PFSK-1 (cell line): Measurements from ENCODE around the gene VWF.
A peak's percentile ranks its signal among the peaks of the same experiment; 100 is the strongest.

ENCODE experiments used
- FOXP2 ChIP-seq: optimal IDR thresholded peaks from 2 replicates; pipeline ENCODE3; 2011; ENCODE audit warnings: borderline replicate concordance, control low read depth, inconsistent platforms; ENCODE audit not compliant: insufficient read depth; ENCODE audit errors: extremely low read length, extremely low read depth
- POLR2AphosphoS5 ChIP-seq: IDR thresholded peaks from 2 replicates; pipeline ENCODE4 v1.6.1; 2012; ENCODE audit warnings: low read depth, mild to moderate bottlenecking, control low read depth, low read length, moderate library complexity
- REST ChIP-seq, 2 experiments: IDR thresholded peaks; 2 replicates each; pipeline versions ENCODE4 v1.6.1 to v1.8.0; 2011 to 2012; ENCODE audit warnings: low read depth in 2 of 2, low read length in 2 of 2, control low read depth in 1 of 2, inconsistent platforms in 1 of 2, mild to moderate bottlenecking in 1 of 2, moderate library complexity in 1 of 2; ENCODE audit not compliant: insufficient read depth in 1 of 2
- SIN3A ChIP-seq: IDR thresholded peaks from 2 replicates; pipeline ENCODE4 v1.6.1; 2012; ENCODE audit warnings: mild to moderate bottlenecking, low read length, moderate library complexity, borderline replicate concordance; ENCODE audit not compliant: insufficient read depth
- TAF1 ChIP-seq: IDR thresholded peaks from 2 replicates; pipeline ENCODE4 v1.6.1; 2012; ENCODE audit warnings: low read length, control low read depth, borderline replicate concordance; ENCODE audit not compliant: insufficient read depth

VWF gene

GRCh38 chr12:6070472-6071257, 53.8 kb downstream of the VWF start:
- TF ChIP-seq POLR2AphosphoS5 (no peak), SIN3A (no peak), TAF1 (no peak), FOXP2 (no peak), REST (IDR thresholded peaks at IDR 0.05; ENCODE audit: insufficient read depth in 1 of 2, low read depth in 2 of 2, low read length in 2 of 2) (no peak)

GRCh38 chr12:6069437-6070093, 54.9 kb downstream of the VWF start:
- TF ChIP-seq FOXP2 (peak; percentile 65), POLR2AphosphoS5 (no peak)

GRCh38 chr12:6068227-6068626, 56.2 kb downstream of the VWF start:
- TF ChIP-seq FOXP2 (no peak), SIN3A (no peak), TAF1 (no peak), POLR2AphosphoS5 (no peak), REST (IDR thresholded peaks at IDR 0.05; ENCODE audit: insufficient read depth in 1 of 2, low read depth in 2 of 2, low read length in 2 of 2) (no peak)

- TF ChIP-seq TAF1 = no peak
- TF ChIP-seq FOXP2 = peak; percentile 11
- no peak for TF ChIP-seq POLR2AphosphoS5
These were observed 57.1 kb downstream of the VWF start for GRCh38 chr12:6067152-6067916.

- no peak for TF ChIP-seq TAF1
- no peak for TF ChIP-seq POLR2AphosphoS5
- no peak for TF ChIP-seq FOXP2
- TF ChIP-seq REST (IDR thresholded peaks at IDR 0.05; ENCODE audit: insufficient read depth in 1 of 2, low read depth in 2 of 2, low read length in 2 of 2) = no peak
- TF ChIP-seq SIN3A = no peak
These were observed 57.8 kb downstream of the VWF start for GRCh38 chr12:6066651-6067050.

GRCh38 chr12:6065863-6066199, 58.6 kb downstream of the VWF start:
- no peak for TF ChIP-seq TAF1
- no peak for TF ChIP-seq REST (IDR thresholded peaks at IDR 0.05; ENCODE audit: insufficient read depth in 1 of 2, low read depth in 2 of 2, low read length in 2 of 2)
- no peak for TF ChIP-seq SIN3A
- no peak for TF ChIP-seq POLR2AphosphoS5
- no peak for TF ChIP-seq FOXP2
